Prostate gland (tissue), 2 donors: ENCODE results near the gene ARHGEF4.

ENCODE experiments used
- POLR2AphosphoS5 ChIP-seq: sonication (generic); formaldehyde crosslinking; IDR thresholded peaks from one replicate; pipeline ENCODE4 v1.6.1; 2017; ENCODE audit warnings: antibody characterized with exemption
- TF ChIP-seq, protein P1 (sequence below), 4 experiments: fragments of 200-600 bp in 2 of 4; fragments of 450-650 bp in 2 of 4; sonication (generic) in 2 of 4; IDR thresholded peaks; 1 replicate in 3 of 4; 2 replicates in 1 of 4; pipeline ENCODE4 v1.5.1; 2016 to 2019; ENCODE audit warnings: antibody characterized with exemption in 4 of 4, mild to moderate bottlenecking in 2 of 4, moderate library complexity in 2 of 4

DNA sequence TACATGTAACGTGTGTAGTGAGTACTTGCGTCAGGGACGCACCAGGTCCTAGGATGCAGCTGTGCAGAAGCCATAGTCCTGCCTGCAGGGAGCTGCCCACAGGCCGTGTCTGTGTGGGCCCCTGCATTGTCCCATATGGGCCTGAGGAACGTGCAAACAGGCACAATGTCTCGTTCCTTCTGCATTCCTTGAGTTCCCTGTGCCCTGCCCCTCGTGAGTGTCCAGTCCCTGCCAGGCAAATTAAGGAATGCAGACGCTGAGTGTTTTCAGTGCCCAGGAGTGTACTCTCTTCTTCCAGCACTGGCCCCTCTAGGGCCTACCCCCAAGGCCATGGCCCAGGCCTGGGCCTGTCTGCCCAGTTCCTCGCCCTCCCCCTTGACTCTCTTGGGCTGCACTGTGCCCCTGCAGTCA, 194.7 kb downstream of the ARHGEF4 start:
- TF ChIP-seq, protein P1, sequence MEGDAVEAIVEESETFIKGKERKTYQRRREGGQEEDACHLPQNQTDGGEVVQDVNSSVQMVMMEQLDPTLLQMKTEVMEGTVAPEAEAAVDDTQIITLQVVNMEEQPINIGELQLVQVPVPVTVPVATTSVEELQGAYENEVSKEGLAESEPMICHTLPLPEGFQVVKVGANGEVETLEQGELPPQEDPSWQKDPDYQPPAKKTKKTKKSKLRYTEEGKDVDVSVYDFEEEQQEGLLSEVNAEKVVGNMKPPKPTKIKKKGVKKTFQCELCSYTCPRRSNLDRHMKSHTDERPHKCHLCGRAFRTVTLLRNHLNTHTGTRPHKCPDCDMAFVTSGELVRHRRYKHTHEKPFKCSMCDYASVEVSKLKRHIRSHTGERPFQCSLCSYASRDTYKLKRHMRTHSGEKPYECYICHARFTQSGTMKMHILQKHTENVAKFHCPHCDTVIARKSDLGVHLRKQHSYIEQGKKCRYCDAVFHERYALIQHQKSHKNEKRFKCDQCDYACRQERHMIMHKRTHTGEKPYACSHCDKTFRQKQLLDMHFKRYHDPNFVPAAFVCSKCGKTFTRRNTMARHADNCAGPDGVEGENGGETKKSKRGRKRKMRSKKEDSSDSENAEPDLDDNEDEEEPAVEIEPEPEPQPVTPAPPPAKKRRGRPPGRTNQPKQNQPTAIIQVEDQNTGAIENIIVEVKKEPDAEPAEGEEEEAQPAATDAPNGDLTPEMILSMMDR (IDR thresholded peaks at IDR 0.05): no peak
- no peak for TF ChIP-seq POLR2AphosphoS5
